ENCODE measurements around the gene POLR2F. TPM values are rescaled to one million over a fixed set of nuclear protein-coding genes. Genes with fewer than 3 reads are reported as not detected.

Gene POLR2F
- total and polyA plus RNA-seq, 9 of the 15 experiments (the other 6 are each of a cell fraction or from before 2014, with no cell fraction given): 98.9 to 410 (median 168) TPM

DNA sequence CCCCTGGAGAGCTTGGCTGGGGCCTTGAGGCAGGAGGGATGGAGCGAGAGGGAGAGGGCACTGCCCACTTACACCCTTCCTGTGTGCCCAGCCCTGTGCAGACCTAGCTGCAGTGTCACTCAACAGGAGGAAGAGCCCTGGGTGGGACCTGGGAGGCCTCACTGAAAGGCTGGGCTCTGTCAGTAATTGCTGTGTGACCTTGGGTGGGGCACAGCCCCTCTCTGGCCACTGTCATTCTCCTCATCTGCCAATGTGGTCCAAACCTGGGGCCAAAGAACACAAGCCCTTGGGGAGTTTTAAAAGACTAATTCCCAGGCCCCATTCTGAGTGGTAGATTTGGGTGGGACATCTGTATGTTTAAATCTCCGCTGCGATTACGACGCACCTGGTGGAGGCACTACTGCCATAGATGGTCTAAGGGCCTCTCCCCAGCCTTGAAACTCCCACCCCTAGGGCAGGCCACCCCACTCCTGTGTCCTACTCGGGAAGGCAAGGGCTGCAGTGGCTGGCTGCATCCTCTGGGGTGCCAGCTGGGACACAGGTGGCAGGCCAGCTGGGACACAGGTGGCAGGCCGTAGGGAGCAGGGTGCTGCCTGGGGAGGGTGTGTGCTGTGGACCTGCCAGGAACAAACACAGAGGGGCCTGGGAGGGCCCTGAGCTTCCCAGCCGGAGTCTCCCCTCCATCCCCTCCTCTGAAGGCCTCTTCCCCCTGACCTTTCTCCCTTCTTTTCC is 43.2 kb downstream of the POLR2F start:
- no peaks in the 10 kb centered on the region for H3K79me2 ChIP-seq (ENCODE audit: control insufficient read depth, insufficient read depth, low read length)
- DNase-seq (ENCODE audit: extremely low read depth in 1 of 4, low spot score in 3 of 4) (no peak), ATAC-seq (no peak), FAIRE-seq (no peak)
- H3K27me3 ChIP-seq (ENCODE audit: control insufficient read depth in 2 of 2, insufficient read depth in 2 of 2, low read length in 2 of 2): no peaks in the 10 kb centered on the region; a peak in 1 of 5 replicates
- H2AFZ ChIP-seq (ENCODE audit: low read depth, low read length): no peak overlapping the region
- no peak overlapping the region for H3K4me3 ChIP-seq
- no peaks in the 10 kb centered on the region for H3K36me3 ChIP-seq (ENCODE audit: control insufficient read depth, insufficient read depth, low read length)
- peaks cover 0 to 16% of the 10 kb centered on the region in 2 experiments; a peak in 3 of 5 replicates for H3K4me1 ChIP-seq (replicated peaks in 1 of 2; ENCODE audit: control insufficient read depth in 2 of 2, insufficient read depth in 2 of 2, low read length in 2 of 2)
- H3K4me2 ChIP-seq (ENCODE audit: insufficient read depth, low read length): no peak overlapping the region
- in situ Hi-C loops (cut with MboI) (no loop called here), intact Hi-C loops (cut with micrococcal nuclease) (no loop called here)
- no TSS peak for BruUV-seq (replicated peaks)
- H3K9ac ChIP-seq (ENCODE audit: insufficient read depth in 1 of 2, low read depth in 2 of 2, low read length in 2 of 2): no peak overlapping the region; a peak in 1 of 4 replicates
- ChIA-PET POLR2A (no interaction called here), CTCF (ENCODE audit: low intra/inter-chr PET ratio) (no interaction called here)
- H3K9me3 ChIP-seq (replicated peaks; ENCODE audit: control insufficient read depth, insufficient read depth, low read depth, low read length): no peaks in the 10 kb centered on the region
- H4K20me1 ChIP-seq (replicated peaks; ENCODE audit: control insufficient read depth, insufficient read depth, low read length): no peaks in the 10 kb centered on the region
- H3K9me1 ChIP-seq (ENCODE audit: control insufficient read depth, insufficient read depth, low read length): no peaks in the 10 kb centered on the region
- no peak overlapping the region for H3K27ac ChIP-seq (ENCODE audit: extremely low read depth, low read depth, low read length)
- TF ChIP-seq ZBTB49 (CRISPR knock-in tag; IDR thresholded peaks at IDR 0.05; ENCODE audit: borderline replicate concordance): no peak
- peak; percentile 51 for TF ChIP-seq ZFP36 (IDR thresholded peaks at IDR 0.05; ENCODE audit: low read depth, low read length, partially characterized antibody)
- 60% methylated on average over 6 of the region's 8 CpGs for WGBS (ENCODE audit: insufficient coverage, low coverage, missing lambda C conversion rate)
